ENCODE results near the gene UBL3.
A peak's percentile ranks its signal among the peaks of the same experiment; 100 is the strongest.

Gene UBL3

DNA sequence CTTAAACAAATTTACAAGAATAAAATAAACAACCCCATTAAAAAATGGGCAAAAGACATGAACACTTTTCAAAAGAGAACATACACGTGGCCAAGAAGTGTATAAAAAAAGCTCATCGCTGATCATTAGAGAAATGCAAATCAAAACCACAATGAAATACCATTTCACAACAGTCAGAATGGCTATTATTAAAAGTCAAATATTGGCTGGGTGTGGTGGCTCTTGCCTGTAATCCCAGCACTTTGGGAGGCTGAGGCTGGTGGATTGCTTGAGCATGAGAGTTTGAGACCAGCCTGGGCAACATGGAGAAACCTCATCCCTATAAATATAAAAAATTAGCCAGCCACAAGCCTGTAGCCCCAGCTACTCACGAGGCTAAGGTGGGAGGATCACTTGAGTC lies 89.9 kb downstream of the UBL3 start:
- DNase-seq = no peak

DNA sequence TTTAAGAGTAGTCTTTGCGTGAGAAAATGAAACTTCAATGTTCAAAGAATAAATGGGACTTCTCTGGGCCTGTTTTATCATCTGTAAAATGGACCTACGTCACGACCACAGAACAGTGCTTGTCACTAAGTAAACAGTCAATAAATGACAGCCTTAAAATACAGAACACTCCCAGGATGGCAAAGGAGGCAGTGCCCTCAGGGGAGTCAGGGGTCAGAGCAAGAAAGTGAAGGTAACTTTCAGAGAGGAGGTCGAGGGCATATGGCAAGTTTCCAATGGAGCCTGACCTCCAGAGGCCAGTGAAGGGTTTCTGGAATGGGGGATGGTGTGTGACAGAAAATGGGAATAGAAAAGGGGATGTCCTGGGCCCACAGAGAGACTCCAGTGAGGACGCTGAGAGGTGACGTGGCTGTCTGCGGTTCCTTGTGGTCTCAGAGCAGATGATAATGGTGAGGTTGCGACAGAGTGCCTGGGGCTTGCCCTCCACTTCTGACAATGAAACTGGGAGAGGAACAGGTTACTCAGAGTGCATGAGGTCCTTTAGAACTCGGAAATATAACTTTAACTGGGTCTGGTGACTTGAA lies 91.8 kb downstream of the UBL3 start:
- DNase-seq = peak in 7 of 58 donors; percentile 6 to 55 (median 11)

DNA sequence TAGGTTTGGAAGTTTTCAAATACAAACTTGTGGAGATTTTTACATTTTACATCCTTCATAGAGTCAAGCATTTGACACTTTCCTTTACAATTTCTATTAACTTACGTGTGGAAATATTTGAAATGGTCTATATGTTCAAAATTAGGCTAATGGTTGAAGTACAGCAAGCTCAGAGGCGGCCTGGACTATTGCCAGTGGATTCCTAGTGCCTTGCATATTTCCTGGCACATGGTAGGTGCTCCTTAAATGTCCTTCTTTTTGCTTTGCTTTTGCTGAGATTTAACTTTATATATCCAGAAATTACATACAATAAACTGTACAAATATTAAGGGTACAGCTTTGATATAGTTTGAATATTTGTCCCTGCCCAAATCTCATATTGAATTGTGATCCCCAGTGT lies 93.9 kb downstream of the UBL3 start:
- no peak for DNase-seq

DNA sequence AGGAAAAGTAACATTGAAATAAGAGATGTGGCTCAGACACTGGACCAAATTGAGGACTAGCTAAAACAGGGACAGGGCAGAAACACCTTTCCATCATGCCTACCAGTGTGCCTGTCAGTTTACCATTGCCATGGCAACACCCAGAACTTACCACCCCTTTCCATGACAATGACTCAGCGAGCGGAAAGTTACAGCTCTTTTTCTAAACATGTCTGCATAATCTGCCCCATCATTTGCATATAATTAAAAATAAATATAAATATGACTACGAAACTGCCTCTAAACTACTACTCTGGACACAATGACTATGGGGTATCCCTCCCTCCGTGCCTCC lies 96.0 kb downstream of the UBL3 start:
- peak in 2 of 58 donors; percentile 4 to 7 for DNase-seq

DNA sequence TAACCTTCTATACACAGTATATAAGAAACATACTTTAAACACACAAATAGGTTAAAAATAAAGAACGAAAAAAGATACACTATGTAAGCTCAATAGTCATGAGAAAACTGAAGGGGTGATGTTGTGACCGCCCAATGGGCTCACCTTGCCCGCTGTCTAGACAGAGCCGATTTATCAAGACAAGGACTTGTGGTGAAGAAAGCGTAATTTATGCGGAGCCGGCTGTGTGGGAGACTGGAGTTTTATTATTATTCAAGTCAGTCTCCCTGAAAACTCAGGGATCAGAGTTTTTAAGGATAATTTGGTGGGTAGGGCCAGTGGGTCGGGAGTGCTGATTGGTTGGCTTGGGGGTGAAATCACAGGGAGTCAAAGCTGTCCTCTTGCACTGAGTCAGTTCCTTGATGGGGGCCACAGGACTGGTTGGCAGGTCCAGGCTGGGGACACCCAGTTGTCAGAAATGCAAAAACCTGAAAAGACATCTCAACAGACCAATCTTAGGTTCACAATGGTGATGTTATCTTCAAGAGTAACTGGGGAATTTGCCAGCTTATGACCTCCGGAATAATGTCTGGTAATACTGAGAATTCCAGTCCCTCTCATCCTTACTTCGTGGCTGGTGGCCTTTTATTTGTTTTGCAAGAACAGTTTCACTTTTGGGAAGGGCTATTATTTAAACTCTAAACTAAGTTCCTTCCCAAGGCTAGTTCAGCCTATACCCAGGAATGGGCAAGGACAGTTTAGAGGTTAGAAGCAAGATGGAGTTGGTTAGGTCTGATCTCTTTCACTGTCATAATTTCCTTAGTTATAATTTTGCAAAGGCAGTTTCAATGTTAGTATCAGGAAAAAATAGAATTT lies 96.6 kb downstream of the UBL3 start:
- DNase-seq = no peak

DNA sequence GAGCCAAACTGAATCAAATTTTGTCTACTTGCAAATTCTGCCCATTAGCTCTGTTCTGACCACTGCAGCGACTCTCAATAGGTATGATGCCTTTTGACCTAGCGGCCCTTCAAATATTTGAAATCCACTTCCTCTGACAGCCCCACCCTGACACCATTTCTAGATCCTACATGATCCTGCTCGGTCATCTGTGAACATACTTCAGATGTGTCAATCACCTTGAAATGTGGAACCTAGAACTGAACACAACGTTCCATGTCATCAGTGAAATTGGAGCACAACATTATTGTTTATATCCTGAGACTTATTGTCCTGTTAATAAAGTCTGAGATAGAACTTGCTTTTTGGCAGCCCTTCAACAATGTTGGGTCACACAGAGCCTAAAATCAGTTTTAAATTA lies 98.2 kb downstream of the UBL3 start:
- DNase-seq = no peak

DNA sequence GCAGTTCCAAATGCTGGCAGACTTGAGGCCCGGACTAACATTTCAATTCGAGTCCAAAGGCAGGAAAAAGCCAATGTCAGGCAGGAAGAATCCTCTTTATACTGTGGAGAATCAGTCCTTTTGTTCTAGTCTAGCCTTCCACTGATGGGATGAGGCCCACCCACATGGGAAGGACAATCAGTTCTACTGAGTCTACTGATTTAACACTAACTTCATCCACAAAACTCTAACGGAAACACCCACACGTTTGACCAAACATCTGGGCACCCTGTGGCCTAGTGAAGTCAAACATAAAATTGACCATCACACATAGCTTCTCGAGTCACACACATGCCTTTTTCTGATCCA lies 100.3 kb downstream of the UBL3 start:
- DNase-seq = no peak

DNA sequence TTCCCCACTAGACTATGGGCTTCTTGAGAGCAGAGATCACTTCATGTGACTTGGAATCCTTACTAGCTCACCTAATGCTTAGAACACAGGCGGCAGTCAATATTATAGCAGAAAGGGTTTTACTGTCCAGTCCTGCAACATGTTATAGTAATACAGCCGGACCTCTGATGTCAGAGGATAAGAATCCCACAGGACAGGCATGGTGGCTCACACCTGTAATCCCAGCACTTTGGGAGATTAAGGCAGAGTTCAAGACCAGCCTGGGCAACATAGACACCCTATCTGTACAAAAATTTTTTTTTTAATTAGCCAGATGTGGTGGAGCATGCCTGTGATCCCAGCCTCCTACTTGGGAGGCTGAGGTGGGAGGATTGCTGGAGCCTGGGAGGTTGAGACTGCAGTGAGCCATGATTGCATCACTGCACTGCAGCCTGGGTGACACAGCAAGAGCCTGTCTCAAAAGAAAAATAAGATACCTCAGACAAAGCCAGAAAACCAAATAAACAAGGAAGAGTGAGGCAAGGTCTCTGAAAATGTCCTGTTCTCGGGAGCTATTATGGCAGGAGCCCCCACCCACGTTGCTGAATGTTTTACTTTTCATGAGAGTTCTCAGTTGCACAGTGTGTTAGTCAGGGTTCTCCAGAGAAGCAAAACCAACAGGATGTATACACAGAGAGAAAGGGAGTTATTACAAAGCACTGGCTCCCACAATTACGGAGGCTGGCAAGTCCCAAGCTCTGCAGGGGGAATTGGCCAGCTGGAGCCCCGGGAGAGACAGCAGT lies 100.8 kb downstream of the UBL3 start:
- peak in 2 of 58 donors; percentile 11 to 24 for DNase-seq

DNA sequence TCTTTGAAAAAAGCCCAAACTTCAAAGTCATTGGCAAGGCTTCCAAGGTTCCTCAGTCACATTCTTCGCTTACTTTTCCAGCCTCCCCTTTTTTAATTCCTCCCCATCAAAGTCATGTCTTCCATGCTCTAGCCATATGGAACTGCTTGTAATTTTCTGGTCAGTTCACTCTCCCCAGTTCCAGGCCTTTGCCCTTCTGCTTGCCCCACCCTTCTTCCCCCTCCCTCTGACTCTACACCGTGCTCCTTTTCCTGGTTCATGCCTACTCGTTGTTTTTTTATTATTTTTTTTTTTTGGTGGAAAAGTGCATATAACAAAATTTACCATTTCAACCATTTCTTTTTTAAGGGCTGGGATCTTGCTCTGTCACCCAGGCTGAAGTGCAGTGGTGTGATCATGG lies 102.3 kb downstream of the UBL3 start:
- no peak for DNase-seq

DNA sequence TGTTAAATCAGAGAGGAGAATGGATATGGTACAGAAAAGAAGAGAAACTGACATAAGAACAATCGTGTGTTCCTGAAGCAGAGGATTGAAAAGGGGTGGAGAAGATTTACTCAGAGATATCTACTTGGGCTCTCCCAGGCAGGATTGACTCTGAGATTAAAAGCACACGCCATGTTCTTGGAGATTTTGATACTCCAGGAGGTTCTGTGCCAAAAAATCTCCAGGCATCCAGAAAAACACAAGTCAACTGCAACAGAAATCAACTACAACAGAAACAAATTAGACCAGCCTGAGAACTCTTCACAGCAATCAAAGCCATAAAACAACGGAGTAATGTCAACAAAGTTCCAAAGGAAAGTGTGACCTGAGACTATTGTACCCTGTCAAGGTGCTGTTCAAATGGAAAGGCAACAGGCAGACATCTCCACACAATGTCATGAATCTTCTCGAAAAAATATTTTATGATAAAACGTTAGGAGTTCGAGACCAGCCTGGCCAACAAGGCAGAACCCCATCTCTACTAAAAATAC lies 104.2 kb downstream of the UBL3 start:
- DNase-seq = no peak

DNA sequence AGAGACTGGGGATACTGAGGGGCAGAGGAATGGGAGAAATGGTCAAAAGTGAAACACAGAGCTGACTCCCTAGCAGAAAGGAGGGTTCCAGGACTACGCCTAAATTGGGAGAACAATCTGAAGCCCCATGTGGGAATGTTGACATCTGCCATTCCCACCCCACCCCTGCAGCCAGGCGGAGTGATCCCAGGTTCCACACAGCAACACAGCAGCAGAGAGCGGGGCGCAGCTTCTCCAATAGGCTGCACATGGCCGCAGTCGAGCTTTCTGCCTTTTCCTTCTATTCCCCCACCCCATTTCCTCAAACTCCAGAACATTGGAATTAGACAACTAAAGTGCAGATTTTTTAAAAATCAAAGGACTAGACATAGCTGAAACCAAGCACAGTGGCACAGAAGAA lies 104.7 kb downstream of the UBL3 start:
- no peak for DNase-seq

DNA sequence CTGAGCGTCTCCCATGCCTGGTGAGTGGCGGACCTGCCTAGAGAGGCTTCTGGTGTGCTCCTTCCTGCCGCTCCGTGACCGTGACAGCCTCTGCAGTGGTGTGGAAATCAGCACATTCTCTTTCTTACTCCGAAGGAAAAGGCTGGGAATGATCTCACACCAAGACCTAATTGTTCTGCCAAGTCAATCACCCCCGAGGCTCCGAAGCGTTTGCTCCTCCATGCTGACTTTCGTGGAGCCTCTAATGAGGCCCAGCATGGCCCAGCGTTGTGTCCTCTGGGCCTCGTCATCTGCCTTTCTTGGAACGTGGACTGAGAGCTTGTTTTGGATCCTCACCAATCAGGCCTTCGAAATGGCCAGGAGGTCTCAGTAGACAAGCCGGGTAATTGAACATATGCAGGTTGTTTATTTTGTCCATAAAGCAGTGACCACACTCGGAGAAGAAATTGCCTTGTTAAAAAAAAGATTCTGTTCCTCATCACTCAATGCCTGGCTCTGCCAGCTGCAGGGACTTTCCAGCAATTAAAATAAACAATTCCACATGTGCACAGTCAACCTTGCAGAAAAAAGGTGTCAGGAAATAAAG lies 107.1 kb downstream of the UBL3 start:
- no peak for DNase-seq

DNA sequence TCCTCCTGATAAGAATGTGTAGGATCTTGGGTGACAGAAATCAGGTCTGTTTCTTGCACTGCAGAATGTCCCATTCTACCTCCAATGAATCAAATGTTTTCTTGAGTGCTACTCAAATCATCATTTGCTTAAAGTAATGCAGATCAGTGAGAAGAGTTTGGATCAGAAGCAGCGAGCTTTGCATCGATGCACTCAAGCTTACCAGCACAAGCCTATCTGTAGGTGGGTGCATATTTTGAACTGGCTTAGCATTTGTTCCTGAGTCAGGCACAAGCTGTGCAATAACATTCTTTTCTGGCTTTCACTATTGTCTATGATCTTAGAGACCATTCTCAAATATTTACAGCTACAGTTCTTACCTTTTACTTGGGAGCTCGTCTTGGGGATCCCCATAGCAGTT lies 109.5 kb downstream of the UBL3 start:
- peak in 1 of 58 donors; percentile 25 for DNase-seq

DNA sequence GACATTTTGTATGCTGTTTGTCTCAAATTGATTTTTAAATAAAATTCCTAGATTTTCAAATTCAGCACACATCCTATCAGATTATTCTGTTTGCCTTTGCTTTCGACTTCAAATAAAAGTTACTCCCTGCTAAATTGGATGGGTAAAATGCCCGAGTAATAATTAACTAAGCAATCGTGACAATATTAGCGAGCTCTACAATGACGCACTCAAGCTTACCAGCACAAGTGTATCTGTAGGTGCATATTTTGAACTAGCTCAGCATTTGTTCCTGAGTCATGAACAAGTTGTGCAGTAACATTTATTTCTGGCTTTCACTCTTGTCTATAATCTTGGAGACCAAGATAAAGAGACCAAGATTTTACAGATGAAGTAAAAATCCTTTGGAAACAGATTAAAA lies 113.4 kb downstream of the UBL3 start:
- no peak for DNase-seq

DNA sequence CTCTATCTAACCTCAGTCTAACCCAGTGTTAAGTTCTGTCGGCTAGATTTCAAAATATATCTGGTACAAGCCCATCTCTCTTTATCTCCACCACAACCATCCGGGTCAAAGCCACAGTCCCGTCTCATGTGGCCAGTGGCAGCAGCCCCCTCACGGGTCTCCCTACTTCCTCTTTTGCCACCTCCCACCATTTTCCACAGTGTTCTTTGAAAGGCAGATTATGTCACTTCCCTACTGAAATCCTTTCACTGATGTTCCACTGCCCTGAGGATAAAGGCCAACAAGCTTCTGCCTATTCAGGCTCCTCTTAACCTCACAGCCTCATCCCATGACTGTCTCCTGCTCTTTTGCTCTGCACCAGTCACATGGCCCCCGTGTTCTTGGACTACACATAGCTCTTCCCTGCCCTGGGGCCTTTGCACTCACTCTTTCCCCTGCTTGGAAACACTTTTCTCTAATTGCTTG lies 117.2 kb downstream of the UBL3 start:
- DNase-seq = no peak

DNA sequence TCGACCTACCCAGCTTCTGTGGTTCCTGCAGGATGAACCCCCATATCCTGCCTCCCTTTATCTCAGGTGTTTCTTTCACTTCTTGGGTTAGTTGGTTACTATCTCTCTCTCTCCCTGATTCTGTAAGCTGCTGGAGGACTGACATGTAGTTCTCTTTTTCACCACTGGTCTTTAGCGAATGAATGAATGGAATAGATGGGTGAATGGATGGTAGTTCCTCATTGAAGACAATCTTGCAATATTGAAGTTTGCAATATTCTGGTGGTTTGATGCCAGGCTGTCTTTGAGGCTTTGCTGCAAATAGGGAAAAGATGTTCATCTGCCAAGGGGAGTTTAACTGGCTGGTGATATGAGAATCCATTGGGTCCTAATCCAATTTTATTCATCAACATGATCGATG lies 120.2 kb downstream of the UBL3 start:
- no peak for DNase-seq

DNA sequence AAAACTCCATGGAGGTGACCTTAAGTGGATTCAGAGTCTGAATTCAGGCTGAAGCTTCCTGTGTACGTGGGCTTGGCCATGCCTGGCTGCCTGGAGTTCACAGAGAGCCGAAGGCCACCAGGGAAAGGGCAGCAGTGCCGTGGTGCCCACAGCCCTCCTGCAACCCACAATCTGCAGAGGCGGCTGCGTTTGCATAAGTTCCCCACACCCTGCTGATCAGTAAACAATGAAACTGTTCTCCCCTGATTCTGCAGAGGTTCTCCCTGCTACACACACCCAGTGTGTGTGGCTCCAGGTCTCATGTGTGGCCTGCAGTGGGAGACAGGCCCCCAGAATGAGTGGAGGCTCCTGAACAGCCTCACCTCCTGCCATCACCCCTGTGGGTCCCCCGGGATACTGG lies 128.0 kb downstream of the UBL3 start:
- DNase-seq = no peak

DNA sequence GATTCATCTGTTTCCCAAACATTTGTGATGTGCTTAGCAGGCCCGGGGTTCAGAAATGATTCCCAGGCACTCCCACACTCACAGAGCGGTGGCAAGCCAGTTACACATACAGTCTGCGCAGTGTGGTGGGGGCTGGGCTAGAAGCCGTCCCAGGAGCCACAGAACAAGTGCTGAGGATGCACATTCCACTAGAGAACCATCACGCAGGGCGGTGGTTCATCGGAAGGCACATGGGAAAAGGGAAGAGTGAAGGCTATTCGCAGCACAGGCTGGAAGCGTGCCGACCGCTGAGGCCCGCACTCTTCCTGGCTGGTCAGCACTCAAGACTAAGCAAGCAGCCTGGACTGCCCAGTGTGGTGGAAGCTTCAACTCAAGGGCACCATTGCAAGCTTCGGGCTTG lies 128.7 kb downstream of the UBL3 start:
- DNase-seq = no peak

DNA sequence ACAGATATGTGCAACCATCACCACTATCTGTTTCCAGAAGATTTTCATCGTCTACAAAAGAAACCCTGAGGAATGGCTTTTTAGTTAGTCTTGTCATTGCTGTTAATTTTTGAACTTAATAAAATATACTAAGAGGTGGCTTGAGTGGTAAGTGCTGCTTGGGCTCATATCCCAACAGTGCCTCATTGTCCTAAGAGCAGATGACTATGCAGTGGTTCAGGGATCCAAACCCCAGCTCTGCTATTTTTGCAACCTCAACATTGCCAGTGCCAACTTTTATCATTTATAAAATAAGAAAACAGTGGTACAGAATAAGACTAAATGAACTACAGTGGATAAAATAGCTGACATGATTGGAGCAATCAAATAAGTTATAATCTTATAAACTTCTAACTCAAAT lies 131.7 kb downstream of the UBL3 start:
- DNase-seq = no peak

DNA sequence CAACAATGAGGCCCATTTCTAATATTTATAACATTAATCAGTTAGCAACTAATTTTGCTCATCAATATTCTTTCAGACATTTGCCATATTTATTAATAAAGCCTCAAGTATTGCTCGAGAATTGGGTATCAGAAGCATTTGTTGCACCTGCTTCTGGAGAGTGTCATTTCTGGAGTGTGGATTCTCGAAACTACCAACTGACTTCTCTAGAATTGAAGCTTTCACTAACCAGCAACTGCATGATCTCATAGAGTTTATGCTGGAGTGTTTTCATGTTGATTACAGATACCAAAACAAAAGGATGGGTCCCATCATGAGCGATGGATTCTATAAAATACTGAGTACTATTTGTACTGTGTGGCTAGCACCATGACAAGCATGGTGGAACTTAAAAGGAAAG lies 133.9 kb downstream of the UBL3 start:
- DNase-seq = no peak

Data from anterior cingulate cortex (tissue), 58 donors.